ENCODE data around the gene SCAMP4.

Gene SCAMP4

DNA sequence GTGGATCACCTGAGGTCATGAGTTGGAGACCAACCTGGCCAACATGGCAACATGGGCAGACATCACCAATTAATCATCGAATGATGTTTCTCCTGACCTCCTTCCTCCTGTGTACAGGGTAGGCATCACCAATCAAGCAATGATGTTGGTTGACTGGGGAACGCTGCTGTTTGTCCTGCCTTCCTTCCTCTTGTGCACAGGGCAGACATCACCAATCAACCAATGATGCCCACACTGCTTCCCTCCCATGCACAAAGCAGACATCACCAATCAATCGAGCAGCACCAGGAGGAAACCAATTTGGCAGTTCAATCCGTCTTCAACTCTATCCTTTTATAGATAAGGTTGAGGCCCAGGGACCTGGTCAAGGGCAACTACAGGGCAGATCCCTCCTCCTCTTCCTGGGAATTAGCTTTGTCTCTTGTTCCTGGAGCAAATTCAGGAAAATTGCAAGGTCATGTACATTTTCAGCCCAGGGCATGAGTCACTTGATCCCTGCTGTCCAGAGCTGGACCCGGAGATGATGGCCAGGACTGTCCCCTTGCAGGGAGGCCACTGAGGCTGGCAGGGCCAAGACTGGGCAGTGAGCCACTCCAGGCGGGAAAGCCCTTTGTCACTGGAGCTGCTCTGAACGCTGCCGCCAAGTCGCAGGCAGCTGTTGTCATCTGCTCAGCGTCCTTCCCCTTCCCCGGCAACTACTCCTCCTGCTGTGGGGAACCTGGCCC lies 30.4 kb downstream of the SCAMP4 start:
- TF ChIP-seq, protein P1, sequence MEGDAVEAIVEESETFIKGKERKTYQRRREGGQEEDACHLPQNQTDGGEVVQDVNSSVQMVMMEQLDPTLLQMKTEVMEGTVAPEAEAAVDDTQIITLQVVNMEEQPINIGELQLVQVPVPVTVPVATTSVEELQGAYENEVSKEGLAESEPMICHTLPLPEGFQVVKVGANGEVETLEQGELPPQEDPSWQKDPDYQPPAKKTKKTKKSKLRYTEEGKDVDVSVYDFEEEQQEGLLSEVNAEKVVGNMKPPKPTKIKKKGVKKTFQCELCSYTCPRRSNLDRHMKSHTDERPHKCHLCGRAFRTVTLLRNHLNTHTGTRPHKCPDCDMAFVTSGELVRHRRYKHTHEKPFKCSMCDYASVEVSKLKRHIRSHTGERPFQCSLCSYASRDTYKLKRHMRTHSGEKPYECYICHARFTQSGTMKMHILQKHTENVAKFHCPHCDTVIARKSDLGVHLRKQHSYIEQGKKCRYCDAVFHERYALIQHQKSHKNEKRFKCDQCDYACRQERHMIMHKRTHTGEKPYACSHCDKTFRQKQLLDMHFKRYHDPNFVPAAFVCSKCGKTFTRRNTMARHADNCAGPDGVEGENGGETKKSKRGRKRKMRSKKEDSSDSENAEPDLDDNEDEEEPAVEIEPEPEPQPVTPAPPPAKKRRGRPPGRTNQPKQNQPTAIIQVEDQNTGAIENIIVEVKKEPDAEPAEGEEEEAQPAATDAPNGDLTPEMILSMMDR (IDR thresholded peaks at IDR 0.05), result no peak
- peaks cover 22% of the 10 kb centered on the region for H3K9me3 Mint-ChIP-seq
- H3K27ac Mint-ChIP-seq, result peak overlapping the region; percentile 23
- no peak for DNase-seq
- H3K4me1 Mint-ChIP-seq, result peaks cover 27% of the 10 kb centered on the region
- H3K4me3 Mint-ChIP-seq, result no peak overlapping the region
- peaks cover 8% of the 10 kb centered on the region for H3K36me3 Mint-ChIP-seq (ENCODE audit: low read depth)
- H3K27me3 Mint-ChIP-seq (ENCODE audit: low read depth, poor library complexity), result peaks cover 8% of the 10 kb centered on the region

DNA sequence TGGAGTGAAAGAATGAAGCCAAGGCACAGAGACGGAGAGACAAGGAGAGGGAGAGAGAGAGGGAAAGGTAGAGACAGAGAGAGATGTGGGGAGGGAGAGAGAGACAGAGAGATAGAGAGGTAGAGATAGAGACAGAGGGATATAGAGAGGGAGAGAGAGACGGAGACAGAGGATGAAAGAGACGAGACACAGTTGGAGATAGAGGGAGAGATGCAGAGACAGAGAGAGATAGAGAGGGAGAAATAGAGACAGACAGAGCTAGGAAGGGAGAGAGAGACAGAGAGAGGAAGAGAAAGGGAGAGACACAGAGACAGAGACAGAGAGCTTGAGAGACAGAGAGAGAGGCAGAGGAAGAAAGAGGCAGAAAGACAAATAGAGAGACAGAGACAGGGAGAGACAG lies 31.2 kb downstream of the SCAMP4 start:
- DNase-seq, result no peak
- Mint-ChIP-seq H3K9me3 (peaks cover 21% of the 10 kb centered on the region), H3K4me3 (no peak overlapping the region), H3K27me3 (ENCODE audit: low read depth, poor library complexity) (peaks cover 8% of the 10 kb centered on the region), H3K36me3 (ENCODE audit: low read depth) (peaks cover 8% of the 10 kb centered on the region), H3K4me1 (peaks cover 27% of the 10 kb centered on the region), H3K27ac (peak overlapping the region; percentile 28)
- TF ChIP-seq, protein P1 (IDR thresholded peaks at IDR 0.05), result no peak

DNA sequence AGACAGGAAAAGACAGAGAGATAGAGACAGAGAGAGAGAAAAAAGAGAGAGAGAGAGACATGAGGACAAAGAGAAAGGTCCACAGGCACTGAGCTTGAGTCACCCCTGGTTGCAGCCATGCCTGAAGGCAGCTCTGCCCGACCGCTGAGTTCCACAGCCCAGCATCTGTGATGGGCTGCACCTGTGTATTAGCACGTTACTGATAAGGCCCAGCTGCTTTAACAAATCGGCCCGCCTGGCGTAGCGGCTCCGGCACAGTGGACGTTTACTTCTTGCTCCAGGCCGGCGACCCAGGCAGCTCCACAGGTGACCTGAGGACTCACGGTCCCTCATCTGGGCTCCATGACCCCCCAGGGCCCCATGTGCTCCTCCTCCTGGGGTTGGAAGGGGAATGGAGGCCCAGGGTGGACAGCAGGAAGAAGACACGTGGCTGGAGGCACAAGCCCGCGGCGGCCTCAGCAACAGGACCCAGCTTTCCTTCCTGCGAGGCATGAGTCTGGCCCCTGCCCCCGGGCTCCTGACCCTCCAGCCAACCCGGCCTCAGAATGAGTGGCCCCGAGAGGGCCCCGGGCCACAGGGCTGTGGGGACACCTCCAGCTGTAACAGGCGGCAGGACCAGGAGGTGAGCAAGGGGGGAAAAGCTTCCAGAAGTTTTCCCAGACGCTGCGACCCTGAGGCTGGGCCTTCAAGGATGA lies 31.9 kb downstream of the SCAMP4 start:
- DNase-seq, result no peak
- Mint-ChIP-seq H3K27me3 (ENCODE audit: low read depth, poor library complexity) (peaks cover 4% of the 10 kb centered on the region), H3K36me3 (ENCODE audit: low read depth) (peaks cover 5% of the 10 kb centered on the region), H3K4me3 (no peak overlapping the region), H3K9me3 (peaks cover 16% of the 10 kb centered on the region), H3K4me1 (peaks cover 27% of the 10 kb centered on the region), H3K27ac (peak overlapping the region; percentile 39)
- TF ChIP-seq, protein P1 (IDR thresholded peaks at IDR 0.05), result no peak

DNA sequence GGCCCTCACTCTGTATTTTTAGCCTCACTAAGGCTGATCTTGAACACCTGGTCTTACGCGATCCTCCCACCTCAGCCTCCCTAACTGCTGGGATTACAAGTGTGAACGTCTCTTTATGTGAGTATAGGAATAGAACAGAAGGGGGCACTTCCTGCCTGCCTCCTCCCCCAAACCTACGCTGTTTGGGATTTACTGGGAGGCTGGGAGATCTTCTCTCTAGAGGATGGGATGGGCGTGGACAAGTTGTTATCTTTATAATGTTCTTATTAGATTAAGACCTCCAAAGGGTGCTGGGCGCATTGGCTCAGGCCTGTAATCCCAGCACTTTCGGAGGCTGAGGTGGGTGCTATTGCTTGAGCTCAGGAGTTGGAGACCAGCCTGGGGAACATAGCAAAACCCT lies 32.9 kb downstream of the SCAMP4 start:
- Mint-ChIP-seq H3K27me3 (ENCODE audit: low read depth, poor library complexity) (peaks cover 4% of the 10 kb centered on the region), H3K4me1 (peaks cover 32% of the 10 kb centered on the region), H3K36me3 (ENCODE audit: low read depth) (peaks cover 5% of the 10 kb centered on the region), H3K9me3 (peaks cover 12% of the 10 kb centered on the region), H3K4me3 (peak overlapping the region; percentile 16), H3K27ac (peak overlapping the region; percentile 22)
- DNase-seq, result no peak
- TF ChIP-seq, protein P1 (IDR thresholded peaks at IDR 0.05), result no peak

DNA sequence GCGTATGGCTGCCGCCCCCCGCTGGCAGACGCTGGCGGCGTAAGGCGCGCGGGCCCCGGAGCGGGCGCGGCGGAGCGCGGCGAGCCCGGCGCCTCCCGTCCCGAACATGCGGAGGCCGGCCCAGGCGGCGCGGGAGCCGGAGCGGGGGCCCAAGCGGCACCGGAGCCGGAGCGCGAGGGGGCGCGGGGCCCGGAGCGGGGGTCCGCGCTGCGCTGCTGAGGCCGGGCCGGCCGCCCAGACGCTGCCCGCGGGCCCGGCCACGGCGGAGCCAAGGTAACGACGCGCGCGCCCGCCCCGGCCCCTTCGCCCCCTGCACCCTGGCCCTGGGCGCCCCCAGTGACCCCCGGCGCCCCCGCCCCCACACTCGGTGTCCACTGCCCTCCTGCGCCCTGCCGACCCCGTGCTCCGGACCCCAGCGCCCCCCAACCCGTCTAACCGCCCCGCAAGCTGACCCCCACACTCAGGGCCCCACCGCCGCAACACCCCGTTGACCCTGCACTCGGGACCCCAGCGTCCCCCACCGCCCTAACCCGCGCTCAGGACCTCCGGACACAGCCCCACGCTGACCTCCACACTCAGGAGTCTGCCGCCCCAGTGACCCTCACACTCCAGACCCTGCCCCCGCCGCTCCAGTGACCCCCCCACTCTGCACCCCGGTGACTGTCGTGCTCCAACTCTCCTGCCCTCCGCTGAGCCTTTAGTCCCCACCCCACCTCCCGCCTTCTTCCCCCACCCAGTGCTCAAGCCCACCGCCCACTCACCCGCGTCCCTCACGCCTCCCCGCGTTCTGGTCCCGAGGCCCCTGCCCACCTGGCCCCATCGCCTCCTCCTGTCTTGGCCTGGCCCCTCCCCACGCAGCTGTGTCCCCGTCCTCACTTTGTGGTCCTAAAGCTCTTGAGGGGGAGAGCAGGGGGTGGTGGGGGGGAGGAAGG lies 36.2 kb downstream of the SCAMP4 start, which contains the start of gene CSNK1G2:
TSS of gene CSNK1G2 (plus strand) at position 27 of the 932 bp plus-strand sequence. CDS start 28,601 bp downstream, outside the sequence.
- Mint-ChIP-seq H3K27ac (peak within 1 kb of the TSS; percentile 98), H3K9me3 (no peaks in the 10 kb centered on the region), H3K4me1 (peaks cover 33% of the 10 kb centered on the region), H3K27me3 (ENCODE audit: low read depth, poor library complexity) (no peaks in the 10 kb centered on the region), H3K36me3 (ENCODE audit: low read depth) (peaks cover 4% of the 10 kb centered on the region), H3K4me3 (peak within 1 kb of the TSS; percentile 93)
- peak; percentile 37 for DNase-seq
- TF ChIP-seq, protein P1 (IDR thresholded peaks at IDR 0.05), result no peak
